ENCODE measurements around the gene CAPN14. TPM values are rescaled to one million over a fixed set of nuclear protein-coding genes. Genes with fewer than 3 reads are reported as not detected.

The CAPN14 gene
- total RNA-seq, 4 donors from 2014 or later: 0.19 to 8.3 (median 1.1) TPM

DNA sequence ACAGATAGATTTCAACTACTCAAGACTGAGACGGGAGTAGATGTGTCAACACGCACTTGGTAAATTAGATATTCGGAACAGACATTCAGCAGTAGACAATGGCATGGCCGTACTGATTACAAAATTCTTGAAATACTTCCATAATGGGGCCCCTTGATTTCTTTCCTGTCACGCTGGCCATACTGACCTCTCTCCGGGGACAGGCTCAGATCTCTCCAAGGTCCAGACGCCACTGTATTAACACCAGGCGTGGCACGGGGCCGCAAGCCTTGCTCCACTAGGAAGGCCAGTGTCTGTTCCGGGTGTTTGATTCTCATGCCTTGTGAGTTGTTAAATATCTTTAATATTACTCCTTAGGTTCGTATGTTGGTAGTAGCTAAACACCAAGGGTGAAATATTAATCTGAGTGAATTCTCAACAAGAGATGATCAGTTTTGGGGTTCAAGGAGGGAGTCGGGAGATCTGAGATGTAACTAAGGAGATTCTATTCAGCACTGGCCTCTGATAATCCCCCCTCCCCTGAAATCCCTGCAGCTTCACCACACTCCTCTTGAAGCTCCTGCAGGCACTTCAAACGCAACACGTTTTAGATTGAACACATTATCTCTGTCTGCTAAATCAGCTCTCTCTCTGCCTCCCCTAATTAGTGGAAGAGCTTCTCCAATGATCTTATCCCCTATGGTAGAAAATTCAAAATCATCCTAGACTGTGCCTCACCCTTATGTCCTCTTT lies 14.4 kb upstream of the CAPN14 start:
- H3K27ac ChIP-seq: no peak overlapping the region
- no peaks in the 10 kb centered on the region for H3K9me3 ChIP-seq
- 69 to 73% methylated on average over 6 to 13 of the region's 15 CpGs for WGBS, 2 donors (ENCODE audit: low coverage in 1 of 2)
- ATAC-seq: no peak
- H3K27me3 ChIP-seq: peaks cover 5% of the 10 kb centered on the region
- peaks cover 0 to 26% (median 4%) of the 10 kb centered on the region in 3 donors for H3K4me1 ChIP-seq
- H3K4me3 ChIP-seq: no peak overlapping the region
- H3K36me3 ChIP-seq: no peaks in the 10 kb centered on the region
- TF ChIP-seq EP300 (IDR thresholded peaks at IDR 0.05): no peak
- TF ChIP-seq POLR2AphosphoS5 (IDR thresholded peaks at IDR 0.05): no peak

DNA sequence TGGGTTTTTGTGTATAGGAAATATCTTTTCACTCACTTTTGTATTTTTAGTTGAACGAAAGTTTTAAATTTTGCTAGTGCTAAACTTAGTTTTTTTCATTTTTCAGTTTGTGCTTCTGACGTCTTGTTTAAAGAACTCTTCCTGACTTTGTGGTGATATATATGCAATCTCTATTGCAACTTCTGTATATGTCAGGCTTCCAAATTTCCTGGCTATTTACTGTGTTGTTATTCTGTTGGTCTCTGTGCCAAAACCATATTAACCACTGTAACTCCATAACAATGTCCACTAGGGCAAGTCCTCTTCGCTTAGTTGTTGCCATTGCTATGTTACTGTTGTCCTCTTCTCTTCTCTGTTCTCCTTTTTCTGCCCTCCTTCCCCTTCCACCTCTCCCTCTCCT lies 13.4 kb upstream of the CAPN14 start:
- Histone ChIP-seq H3K9me3 (no peaks in the 10 kb centered on the region), H3K27ac (no peak overlapping the region), H3K27me3 (peaks cover 11% of the 10 kb centered on the region), H3K4me3 (no peak overlapping the region), H3K4me1 (peaks cover 0 to 26% (median 4%) of the 10 kb centered on the region in 3 donors), H3K36me3 (no peaks in the 10 kb centered on the region)
- no peak for ATAC-seq
- TF ChIP-seq POLR2AphosphoS5 (IDR thresholded peaks at IDR 0.05) (no peak), POLR2A (IDR thresholded peaks at IDR 0.05) (no peak), EP300 (IDR thresholded peaks at IDR 0.05) (no peak)
- TF ChIP-seq, protein P1, sequence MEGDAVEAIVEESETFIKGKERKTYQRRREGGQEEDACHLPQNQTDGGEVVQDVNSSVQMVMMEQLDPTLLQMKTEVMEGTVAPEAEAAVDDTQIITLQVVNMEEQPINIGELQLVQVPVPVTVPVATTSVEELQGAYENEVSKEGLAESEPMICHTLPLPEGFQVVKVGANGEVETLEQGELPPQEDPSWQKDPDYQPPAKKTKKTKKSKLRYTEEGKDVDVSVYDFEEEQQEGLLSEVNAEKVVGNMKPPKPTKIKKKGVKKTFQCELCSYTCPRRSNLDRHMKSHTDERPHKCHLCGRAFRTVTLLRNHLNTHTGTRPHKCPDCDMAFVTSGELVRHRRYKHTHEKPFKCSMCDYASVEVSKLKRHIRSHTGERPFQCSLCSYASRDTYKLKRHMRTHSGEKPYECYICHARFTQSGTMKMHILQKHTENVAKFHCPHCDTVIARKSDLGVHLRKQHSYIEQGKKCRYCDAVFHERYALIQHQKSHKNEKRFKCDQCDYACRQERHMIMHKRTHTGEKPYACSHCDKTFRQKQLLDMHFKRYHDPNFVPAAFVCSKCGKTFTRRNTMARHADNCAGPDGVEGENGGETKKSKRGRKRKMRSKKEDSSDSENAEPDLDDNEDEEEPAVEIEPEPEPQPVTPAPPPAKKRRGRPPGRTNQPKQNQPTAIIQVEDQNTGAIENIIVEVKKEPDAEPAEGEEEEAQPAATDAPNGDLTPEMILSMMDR (IDR thresholded peaks at IDR 0.05): no peak
- WGBS, 2 donors (ENCODE audit: low coverage in 1 of 2): 52 to 77% methylated on average over 3 of the region's 3 CpGs

DNA sequence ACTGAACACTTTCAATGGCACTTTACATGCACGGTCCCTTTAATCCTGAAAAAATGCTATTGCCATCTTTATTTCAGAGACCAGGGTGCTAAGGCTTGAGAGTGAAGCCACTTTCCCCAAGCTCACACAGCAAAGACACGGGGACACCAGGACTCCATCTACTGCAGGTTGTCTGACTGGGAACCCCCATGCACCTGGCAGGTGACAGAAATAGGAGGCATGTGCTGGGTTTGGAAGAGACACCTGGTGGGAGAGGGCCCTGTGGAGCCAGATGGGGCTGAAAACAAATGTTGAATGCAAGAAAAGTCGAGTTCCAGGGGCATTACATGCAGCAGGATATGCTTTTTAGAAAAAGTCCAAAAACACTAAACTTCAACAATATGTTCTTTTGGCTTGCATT lies 11.4 kb upstream of the CAPN14 start:
- H3K36me3 ChIP-seq: no peaks in the 10 kb centered on the region
- H3K27me3 ChIP-seq: peaks cover 20% of the 10 kb centered on the region
- H3K4me1 ChIP-seq: peaks cover 0 to 6% (median 0%) of the 10 kb centered on the region in 3 donors
- TF ChIP-seq POLR2AphosphoS5 (IDR thresholded peaks at IDR 0.05) (no peak), POLR2A (IDR thresholded peaks at IDR 0.05) (no peak), EP300 (IDR thresholded peaks at IDR 0.05) (no peak)
- TF ChIP-seq, protein P1 (IDR thresholded peaks at IDR 0.05): no peak
- H3K4me3 ChIP-seq: no peak overlapping the region
- no peaks in the 10 kb centered on the region for H3K9me3 ChIP-seq
- 36 to 43% methylated on average over 1 to 3 of the region's 3 CpGs for WGBS, 2 donors (ENCODE audit: low coverage in 1 of 2)
- H3K27ac ChIP-seq: no peak overlapping the region
- no peak for ATAC-seq

DNA sequence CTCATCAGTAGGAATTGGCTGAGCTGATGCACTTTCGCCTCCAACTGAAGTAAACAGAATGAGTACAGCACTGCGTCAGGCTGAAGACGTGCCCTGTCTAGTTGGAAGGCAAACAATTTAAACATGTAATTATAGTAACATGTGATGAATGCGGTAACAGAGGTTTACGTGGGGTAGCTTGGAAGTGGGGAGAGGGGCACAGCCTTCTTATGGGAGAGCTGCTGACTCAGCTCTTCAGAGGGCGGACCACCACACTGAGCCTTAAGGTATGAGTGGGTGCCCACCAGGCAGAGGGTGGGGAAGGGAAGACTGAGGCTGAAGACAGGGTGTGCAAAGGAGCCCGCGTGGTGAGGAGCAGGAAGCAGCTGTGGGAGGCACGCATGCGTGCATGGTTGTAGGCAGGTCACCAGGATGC lies 10.4 kb upstream of the CAPN14 start:
- 68 to 90% methylated on average over 4 to 8 of the region's 10 CpGs for WGBS, 2 donors (ENCODE audit: low coverage in 1 of 2)
- Histone ChIP-seq H3K4me1 (no peaks in the 10 kb centered on the region), H3K27me3 (peaks cover 28% of the 10 kb centered on the region), H3K36me3 (no peaks in the 10 kb centered on the region), H3K27ac (no peak overlapping the region), H3K9me3 (no peaks in the 10 kb centered on the region), H3K4me3 (no peak overlapping the region)
- ATAC-seq: no peak
- TF ChIP-seq POLR2AphosphoS5 (IDR thresholded peaks at IDR 0.05): no peak
- TF ChIP-seq EP300 (IDR thresholded peaks at IDR 0.05): no peak
- no peak for TF ChIP-seq POLR2A (IDR thresholded peaks at IDR 0.05)

DNA sequence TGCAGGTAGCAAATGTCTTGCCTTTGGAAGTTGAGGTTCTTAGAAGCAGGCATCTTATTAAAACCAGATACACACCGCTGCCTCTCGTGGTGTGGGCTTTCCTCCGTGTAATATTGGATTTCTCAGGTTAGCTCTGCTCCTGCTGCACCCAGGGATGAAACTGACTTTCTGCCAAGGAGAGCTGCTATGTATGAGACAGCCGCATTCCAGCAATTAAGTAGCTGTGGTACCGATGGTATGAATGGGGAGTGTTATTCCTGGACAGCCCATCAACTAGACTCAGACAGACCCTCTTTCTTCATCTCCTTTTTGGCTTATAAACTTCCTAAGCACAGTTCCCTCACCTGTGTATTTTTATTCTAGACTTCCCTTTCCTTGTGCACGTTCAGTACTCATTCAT lies 9.8 kb upstream of the CAPN14 start:
- Histone ChIP-seq H3K27ac (no peak overlapping the region), H3K9me3 (no peaks in the 10 kb centered on the region), H3K36me3 (no peaks in the 10 kb centered on the region), H3K27me3 (peaks cover 28% of the 10 kb centered on the region), H3K4me3 (no peak overlapping the region), H3K4me1 (no peaks in the 10 kb centered on the region)
- TF ChIP-seq POLR2A (IDR thresholded peaks at IDR 0.05) (no peak), POLR2AphosphoS5 (IDR thresholded peaks at IDR 0.05) (no peak), EP300 (IDR thresholded peaks at IDR 0.05) (no peak)
- TF ChIP-seq, protein P1 (IDR thresholded peaks at IDR 0.05): no peak
- no peak for ATAC-seq
- 53 to 68% methylated on average over 2 to 6 of the region's 6 CpGs for WGBS, 2 donors (ENCODE audit: low coverage in 1 of 2)

DNA sequence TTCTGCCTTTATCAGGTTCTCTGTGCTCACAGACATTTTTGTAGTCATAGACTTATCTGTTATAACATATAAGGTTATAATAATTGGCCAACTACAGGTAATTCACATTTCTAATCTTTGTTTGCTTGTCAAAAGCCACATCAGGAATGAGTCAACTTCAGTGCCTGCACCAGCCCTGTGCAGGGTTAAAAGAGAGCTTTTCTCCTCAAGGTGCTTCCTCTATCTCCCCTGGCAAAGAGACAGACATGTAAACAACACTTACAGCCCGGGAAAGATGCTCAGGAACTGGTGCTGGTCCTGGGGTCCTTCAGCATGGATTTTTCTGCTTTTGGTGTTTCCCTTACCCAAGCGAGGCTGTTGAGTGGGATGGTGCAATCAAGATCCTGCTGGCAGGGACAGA lies 9.0 kb upstream of the CAPN14 start:
- no peaks in the 10 kb centered on the region for H3K9me3 ChIP-seq
- H3K36me3 ChIP-seq: no peaks in the 10 kb centered on the region
- no peak overlapping the region for H3K4me3 ChIP-seq
- H3K4me1 ChIP-seq: no peaks in the 10 kb centered on the region
- WGBS, 2 donors (ENCODE audit: low coverage in 1 of 2): 29% methylated on average over 2 of the region's 2 CpGs; no CpG with 5 or more reads in 1 of the 2 donors
- TF ChIP-seq EP300 (IDR thresholded peaks at IDR 0.05): no peak
- no peak for TF ChIP-seq POLR2AphosphoS5 (IDR thresholded peaks at IDR 0.05)
- TF ChIP-seq POLR2A (IDR thresholded peaks at IDR 0.05): no peak
- TF ChIP-seq, protein P1 (IDR thresholded peaks at IDR 0.05): no peak
- H3K27me3 ChIP-seq: peaks cover 28% of the 10 kb centered on the region
- H3K27ac ChIP-seq: no peak overlapping the region
- ATAC-seq: no peak

Measured in gastroesophageal sphincter (tissue), 4 donors.